Caco-2 (cell line): ENCODE data around the gene KIF4B. TPM values are rescaled to one million over a fixed set of nuclear protein-coding genes. Genes with fewer than 3 reads are reported as not detected.
A peak's percentile ranks its signal among the peaks of the same experiment; 100 is the strongest.
"Not testable (repeated sequence)": the region's sequence is repeated elsewhere in the genome, so short reads cannot be mapped to it uniquely, and the experiment has no call there.

Experiments used
- BruUV-seq: library from RNA; stranded (reverse); fragments of 400-500 nt; replicated peaks from 2 replicates; lab custom pipeline; 2021; lab: Mats Ljungman, UMichigan
- CTCF ChIA-PET: fragments of 300-600 bp; sonication (Branson Sonifier 250); formaldehyde crosslinking; loops from one replicate; lab custom pipeline; 2022; ENCODE audit warnings: antibody characterized with exemption; lab: Charles Lee
- POLR2A ChIA-PET: fragments of 300-600 bp; sonication (Branson Sonifier 250); formaldehyde crosslinking; loops from one replicate; lab custom pipeline; 2022; ENCODE audit warnings: antibody characterized with exemption; lab: Charles Lee
- DNase-seq, 2 experiments: peaks; one replicate each; pipeline versions ENCODE4 v3.0.0 to v3.0.0-alpha.2; 2020 to 2022
- H3K27me3 ChIP-seq: replicated peaks from 2 replicates; pipeline ENCODE4 v1.6.0; 2011; ENCODE audit warnings: low read length; ENCODE audit not compliant: control insufficient read depth, insufficient read depth
- H3K36me3 ChIP-seq: 2 replicates; pipeline ENCODE4 v1.5.1; 2011; ENCODE audit warnings: low read length; ENCODE audit not compliant: control insufficient read depth, insufficient read depth
- H3K4me1 ChIP-seq: fragments of 250-450 bp; sonication (Bioruptor Pico); 2 replicates; pipeline ENCODE4 v1.5.1; 2020; ENCODE audit warnings: mild to moderate bottlenecking
- H3K4me3 ChIP-seq: 2 replicates; pipeline ENCODE4 v1.5.1; 2011; ENCODE audit warnings: low read depth, mild to moderate bottlenecking, control low read depth, low read length
- H3K9me3 ChIP-seq: fragments of 250-450 bp; sonication (Bioruptor Pico); 2 replicates; pipeline ENCODE4 v1.5.1; 2020; ENCODE audit warnings: mild to moderate bottlenecking, moderate library complexity
- H3K27ac Mint-ChIP-seq: one replicate; pipeline ENCODE4 v1.8.0; 2022; ENCODE audit warnings: mixed read lengths; ENCODE audit not compliant: unreplicated experiment
- H3K27me3 Mint-ChIP-seq: one replicate; pipeline ENCODE4 v1.8.0; 2022; ENCODE audit warnings: mixed read lengths; ENCODE audit not compliant: insufficient read depth, unreplicated experiment
- H3K36me3 Mint-ChIP-seq: one replicate; pipeline ENCODE4 v1.8.0; 2022; ENCODE audit warnings: mild to moderate bottlenecking, mixed read lengths; ENCODE audit not compliant: insufficient read depth, unreplicated experiment
- H3K4me1 Mint-ChIP-seq: one replicate; pipeline ENCODE4 v1.8.0; 2022; ENCODE audit warnings: low read depth, mixed read lengths; ENCODE audit not compliant: unreplicated experiment
- H3K4me3 Mint-ChIP-seq: one replicate; pipeline ENCODE4 v1.8.0; 2022; ENCODE audit warnings: mild to moderate bottlenecking, moderate library complexity, mixed read lengths; ENCODE audit not compliant: unreplicated experiment
- H3K9me3 Mint-ChIP-seq: one replicate; pipeline ENCODE4 v1.8.0; 2022; ENCODE audit warnings: mixed read lengths; ENCODE audit not compliant: unreplicated experiment
- CTCF ChIP-seq, 2 experiments: fragments of 200-600 bp in 1 of 2; IDR thresholded peaks; 1 replicate in 1 of 2; 2 replicates in 1 of 2; pipeline versions ENCODE4 v1.5.1 to v1.8.0; 2011 to 2022; ENCODE audit warnings: antibody characterized with exemption in 1 of 2, control low read depth in 1 of 2, inconsistent platforms in 1 of 2, low read depth in 1 of 2, low read length in 1 of 2, mild to moderate bottlenecking in 1 of 2, moderate library complexity in 1 of 2; ENCODE audit not compliant: insufficient read depth in 1 of 2, severe bottlenecking in 1 of 2, unreplicated experiment in 1 of 2
- intact Hi-C: fragments of 100-400 bp; cut with micrococcal nuclease; formaldehyde crosslinking; loops from one replicate; pipeline ENCODE4 v1.10.0; 2022; ENCODE audit not compliant: unreplicated experiment
- total RNA-seq: library from RNA; stranded (reverse); gene quantifications from 2 replicates; pipeline ENCODE4 v1.2.3, GENCODE V29; 2022

Gene KIF4B
- total RNA-seq, 1 experiment from 2014 or later = 0.14 TPM

DNA sequence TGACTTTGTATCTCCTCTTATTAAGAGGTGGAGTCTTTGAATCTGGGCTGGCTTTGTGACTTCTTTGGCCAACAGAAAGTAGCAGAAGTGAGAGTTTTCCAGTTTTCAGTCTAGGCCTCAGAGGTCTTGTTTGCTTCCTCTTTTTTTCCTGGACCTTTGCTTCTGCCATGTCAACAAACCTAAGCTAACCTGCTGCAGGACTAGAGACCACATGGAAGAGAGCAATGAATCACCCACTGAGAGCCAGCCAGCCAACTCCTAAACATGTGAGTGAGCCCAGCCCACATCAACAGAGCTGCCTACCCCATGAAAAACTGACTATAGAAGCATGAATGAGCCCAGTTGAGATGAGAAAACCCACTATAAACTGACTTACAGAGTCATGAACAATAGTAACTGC, 42.8 kb upstream of the KIF4B start:
- no peak for TF ChIP-seq CTCF (IDR thresholded peaks at IDR 0.05; ENCODE audit: insufficient read depth in 1 of 2, low read depth in 1 of 2, low read length in 1 of 2, severe bottlenecking in 1 of 2, unreplicated experiment in 1 of 2)
- Histone ChIP-seq H3K27me3 (no peaks in the 10 kb centered on the region), H3K4me1 (no peaks in the 10 kb centered on the region), H3K4me3 (no peak overlapping the region), H3K36me3 (no peaks in the 10 kb centered on the region), H3K9me3 (no peaks in the 10 kb centered on the region)
- Mint-ChIP-seq H3K27ac (no peak overlapping the region), H3K4me3 (no peak overlapping the region), H3K27me3 (no peaks in the 10 kb centered on the region), H3K36me3 (peaks cover 7% of the 10 kb centered on the region), H3K4me1 (no peaks in the 10 kb centered on the region), H3K9me3 (no peaks in the 10 kb centered on the region)
- no TSS peak for BruUV-seq
- CTCF ChIA-PET = interaction anchor here (0.7 to 2.8 kb wide), 2 partner anchors 58 to 117 kb away, joined by 4 to 21 read pairs; no protein-coding TSS in a partner anchor
- POLR2A ChIA-PET = no interaction called here
- peak in 1 of 2 experiments; percentile 6 for DNase-seq
- intact Hi-C loops = no loop called here

GRCh38 chr5:154971501-154971900, 42.1 kb upstream of the KIF4B start:
- Mint-ChIP-seq H3K4me3 (no peak overlapping the region), H3K9me3 (no peaks in the 10 kb centered on the region), H3K27me3 (no peaks in the 10 kb centered on the region), H3K27ac (no peak overlapping the region), H3K36me3 (peaks cover 7% of the 10 kb centered on the region), H3K4me1 (no peaks in the 10 kb centered on the region)
- intact Hi-C loops = no loop called here
- H3K4me1 ChIP-seq = no peaks in the 10 kb centered on the region
- ChIA-PET CTCF (interaction anchor here (0.5 to 2.8 kb wide), 5 partner anchors 21 to 116 kb away, joined by 4 to 21 read pairs (median 7); no protein-coding TSS in a partner anchor), POLR2A (no interaction called here)
- no peaks in the 10 kb centered on the region for H3K27me3 ChIP-seq
- DNase-seq = no peak
- no peak overlapping the region for H3K4me3 ChIP-seq
- BruUV-seq = no TSS peak
- no peaks in the 10 kb centered on the region for H3K9me3 ChIP-seq
- no peak for TF ChIP-seq CTCF (IDR thresholded peaks at IDR 0.05; ENCODE audit: insufficient read depth in 1 of 2, low read depth in 1 of 2, low read length in 1 of 2, severe bottlenecking in 1 of 2, unreplicated experiment in 1 of 2)
- no peaks in the 10 kb centered on the region for H3K36me3 ChIP-seq

GRCh38 chr5:154972476-154973080, 41.0 kb upstream of the KIF4B start:
- Histone ChIP-seq H3K36me3 (no peaks in the 10 kb centered on the region), H3K9me3 (no peaks in the 10 kb centered on the region), H3K4me1 (no peaks in the 10 kb centered on the region), H3K27me3 (no peaks in the 10 kb centered on the region), H3K4me3 (no peak overlapping the region)
- ChIA-PET POLR2A (interaction anchor here (1.0 kb wide), 1 partner anchor 35 kb away, joined by 4 read pairs; the partner anchor contains the start of gene GEMIN5), CTCF (interaction anchor here (0.6 to 2.8 kb wide), 6 partner anchors 17 to 167 kb away, joined by 3 to 21 read pairs (median 8); no protein-coding TSS in a partner anchor)
- intact Hi-C loops = loop anchor here (1.0 to 2.0 kb wide), 4 partner anchors 22 to 175 kb away; no protein-coding TSS in a partner anchor
- H3K9me3 Mint-ChIP-seq = no peaks in the 10 kb centered on the region
- peak; percentile 64 to 80 for TF ChIP-seq CTCF (IDR thresholded peaks at IDR 0.05; ENCODE audit: insufficient read depth in 1 of 2, low read depth in 1 of 2, low read length in 1 of 2, severe bottlenecking in 1 of 2, unreplicated experiment in 1 of 2)
- DNase-seq = peak in 1 of 2 experiments; percentile 50
- no peak overlapping the region for H3K4me3 Mint-ChIP-seq
- H3K27ac Mint-ChIP-seq = no peak overlapping the region
- no peaks in the 10 kb centered on the region for H3K4me1 Mint-ChIP-seq
- BruUV-seq = no TSS peak
- H3K27me3 Mint-ChIP-seq = no peaks in the 10 kb centered on the region
- peaks cover under 1% of the 10 kb centered on the region for H3K36me3 Mint-ChIP-seq

DNA sequence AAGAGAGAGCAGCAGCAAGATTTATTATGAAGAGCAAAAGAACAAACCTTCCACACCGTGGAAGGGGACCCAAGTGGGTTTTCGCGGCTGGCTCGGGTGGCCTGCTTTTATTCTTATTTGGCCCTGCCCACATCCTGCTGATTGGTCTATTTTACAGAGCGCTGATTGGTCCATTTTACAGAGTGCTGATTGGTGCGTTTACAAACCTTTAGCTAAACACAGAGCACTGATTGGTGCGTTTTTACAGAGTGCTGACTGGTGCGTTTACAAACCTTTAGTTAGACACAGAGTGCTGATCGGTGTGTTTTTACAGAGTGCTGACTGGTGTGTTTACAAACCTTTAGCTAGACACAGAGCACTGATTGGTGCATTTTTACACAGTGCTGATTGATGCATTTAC, 37.5 kb upstream of the KIF4B start:
- not testable (repeated sequence) for H3K36me3 ChIP-seq

More for the DNA sequence above, 37.5 kb upstream of the KIF4B start:
- H3K27me3 ChIP-seq, H3K4me3 Mint-ChIP-seq, H3K9me3 Mint-ChIP-seq, H3K4me1 ChIP-seq, POLR2A ChIA-PET, H3K36me3 Mint-ChIP-seq, H3K27me3 Mint-ChIP-seq, BruUV-seq, intact Hi-C loops, H3K9me3 ChIP-seq, H3K4me1 Mint-ChIP-seq, H3K27ac Mint-ChIP-seq, DNase-seq, H3K4me3 ChIP-seq: not testable (repeated sequence)
- CTCF ChIA-PET = interaction anchor here (1.1 kb wide), 1 partner anchor 28 kb away, joined by 3 read pairs; no protein-coding TSS in a partner anchor
